AG09309 (cell line): ENCODE measurements around the gene BTBD8.

Source experiments
- DNase-seq: peaks from one replicate; pipeline ENCODE4 v3.0.0-alpha.2; 2010; ENCODE audit warnings: low read depth
- H3K4me3 ChIP-seq: 2 replicates; pipeline ENCODE4 v1.5.1; 2011; ENCODE audit warnings: mild to moderate bottlenecking, low read depth, low read length, moderate library complexity; ENCODE audit not compliant: control insufficient read depth
- CTCF ChIP-seq: IDR thresholded peaks from 2 replicates; pipeline ENCODE4 v1.5.1; 2011; ENCODE audit warnings: mild to moderate bottlenecking, low read depth, low read length, inconsistent platforms; ENCODE audit not compliant: insufficient read depth, control insufficient read depth; ENCODE audit errors: missing control alignments

Gene BTBD8

GRCh38 chr1:92087542-92087941 lies 7.4 kb downstream of the BTBD8 start:
- no peak for DNase-seq
- H3K4me3 ChIP-seq: no peak overlapping the region
- TF ChIP-seq CTCF: no peak

DNA sequence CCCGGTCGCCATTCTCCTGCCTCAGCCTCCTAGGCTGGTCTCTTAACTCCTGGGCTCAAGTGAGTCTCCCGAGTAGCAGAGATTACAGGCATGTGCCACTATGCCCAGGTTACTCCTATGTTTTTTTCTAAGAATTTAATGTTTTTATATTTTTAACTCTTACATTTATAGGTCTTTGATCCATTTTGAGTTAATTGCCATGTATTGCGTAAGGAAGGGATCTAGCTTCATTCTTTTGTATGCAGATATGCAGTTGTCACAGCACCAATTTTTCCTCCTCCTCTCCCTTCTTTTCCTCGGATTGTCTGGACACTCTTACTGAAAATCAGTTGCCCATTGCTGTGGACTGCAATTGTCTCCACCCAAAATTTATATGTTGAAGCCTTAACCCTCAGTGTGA lies 11.5 kb downstream of the BTBD8 start:
- TF ChIP-seq CTCF: no peak
- no peak for DNase-seq
- no peak overlapping the region for H3K4me3 ChIP-seq

GRCh38 chr1:92094090-92094489 lies 13.9 kb downstream of the BTBD8 start:
- no peak overlapping the region for H3K4me3 ChIP-seq
- no peak for DNase-seq
- TF ChIP-seq CTCF: no peak

DNA sequence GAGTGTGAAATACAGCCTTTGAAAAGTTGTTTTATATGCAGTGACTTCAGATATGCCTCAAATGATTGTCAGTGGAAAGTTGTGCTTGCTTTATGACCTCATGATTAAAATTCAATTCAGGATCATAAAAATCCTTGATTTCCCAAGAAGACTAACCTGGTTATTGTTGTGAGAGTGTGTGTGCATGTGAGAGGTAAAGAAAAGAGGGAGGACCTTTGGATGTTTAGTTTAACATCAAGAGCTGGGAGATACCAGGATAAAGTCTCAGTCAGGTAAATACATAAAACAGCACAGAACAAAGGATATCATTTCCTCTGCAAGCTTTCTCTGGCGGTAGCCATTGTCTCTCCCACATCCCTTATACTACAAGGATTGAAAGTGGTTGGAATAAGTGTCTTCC lies 14.4 kb downstream of the BTBD8 start:
- no peak for DNase-seq
- H3K4me3 ChIP-seq: no peak overlapping the region
- TF ChIP-seq CTCF: no peak

DNA sequence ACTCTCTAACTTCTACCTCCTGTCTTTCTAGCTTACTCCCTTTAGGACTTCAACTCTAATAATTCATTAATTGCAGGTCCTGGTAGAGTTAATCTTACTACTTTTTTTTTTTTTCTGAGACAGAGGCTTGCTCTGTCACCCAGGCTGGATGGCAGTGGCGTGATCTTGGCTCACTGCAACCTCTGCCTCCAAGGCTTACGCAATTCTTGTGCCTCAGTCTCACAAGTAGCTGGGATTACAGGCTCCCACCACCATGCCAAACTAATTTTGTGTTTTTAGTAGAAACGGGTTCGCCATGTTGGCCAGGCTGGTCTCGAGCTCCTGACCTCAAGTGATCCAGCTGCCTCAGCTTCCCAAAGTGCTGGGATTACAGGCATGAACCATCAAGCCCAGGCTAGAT lies 15.7 kb downstream of the BTBD8 start:
- no peak for TF ChIP-seq CTCF
- H3K4me3 ChIP-seq: no peak overlapping the region
- no peak for DNase-seq

- no peak for DNase-seq
- H3K4me3 ChIP-seq: no peak overlapping the region
- no peak for TF ChIP-seq CTCF
Observed at GRCh38 chr1:92096317-92096716, 16.2 kb downstream of the BTBD8 start.

GRCh38 chr1:92105546-92106081 lies 25.5 kb downstream of the BTBD8 start:
- TF ChIP-seq CTCF: no peak
- DNase-seq: no peak

More at GRCh38 chr1:92105546-92106081, 25.5 kb downstream of the BTBD8 start:
- no peak overlapping the region for H3K4me3 ChIP-seq
